NB4 (cell line): ENCODE data around the gene LMNTD2.

Source experiments
- DNase-seq: peaks from one replicate; pipeline ENCODE4 v3.0.0; 2010; ENCODE audit warnings: low read depth
- H3K4me3 ChIP-seq: one replicate; pipeline ENCODE4 v1.5.1; 2011; ENCODE audit warnings: mild to moderate bottlenecking, low read depth, low read length, moderate library complexity
- MYC ChIP-seq: IDR thresholded peaks from 2 replicates; pipeline ENCODE4 v1.6.1; 2011; ENCODE audit warnings: low read depth, low read length
- POLR2A ChIP-seq: IDR thresholded peaks from 2 replicates; pipeline ENCODE4 v1.6.1; 2011; ENCODE audit warnings: mild to moderate bottlenecking; ENCODE audit not compliant: insufficient read length; ENCODE audit errors: extremely low read depth
- TF ChIP-seq, protein P1 (sequence below): IDR thresholded peaks from one replicate; pipeline ENCODE4 v1.5.1; 2012; ENCODE audit warnings: low read depth, low read length
- TF ChIP-seq, protein P2 (sequence below): IDR thresholded peaks from 2 replicates; pipeline ENCODE4 v1.6.1; 2011; ENCODE audit warnings: low read depth, low read length

Gene LMNTD2

GRCh38 chr11:581752-582151 is 21.2 kb upstream of the LMNTD2 start:
- H3K4me3 ChIP-seq = no peak overlapping the region
- DNase-seq = no peak
- TF ChIP-seq, protein P1, sequence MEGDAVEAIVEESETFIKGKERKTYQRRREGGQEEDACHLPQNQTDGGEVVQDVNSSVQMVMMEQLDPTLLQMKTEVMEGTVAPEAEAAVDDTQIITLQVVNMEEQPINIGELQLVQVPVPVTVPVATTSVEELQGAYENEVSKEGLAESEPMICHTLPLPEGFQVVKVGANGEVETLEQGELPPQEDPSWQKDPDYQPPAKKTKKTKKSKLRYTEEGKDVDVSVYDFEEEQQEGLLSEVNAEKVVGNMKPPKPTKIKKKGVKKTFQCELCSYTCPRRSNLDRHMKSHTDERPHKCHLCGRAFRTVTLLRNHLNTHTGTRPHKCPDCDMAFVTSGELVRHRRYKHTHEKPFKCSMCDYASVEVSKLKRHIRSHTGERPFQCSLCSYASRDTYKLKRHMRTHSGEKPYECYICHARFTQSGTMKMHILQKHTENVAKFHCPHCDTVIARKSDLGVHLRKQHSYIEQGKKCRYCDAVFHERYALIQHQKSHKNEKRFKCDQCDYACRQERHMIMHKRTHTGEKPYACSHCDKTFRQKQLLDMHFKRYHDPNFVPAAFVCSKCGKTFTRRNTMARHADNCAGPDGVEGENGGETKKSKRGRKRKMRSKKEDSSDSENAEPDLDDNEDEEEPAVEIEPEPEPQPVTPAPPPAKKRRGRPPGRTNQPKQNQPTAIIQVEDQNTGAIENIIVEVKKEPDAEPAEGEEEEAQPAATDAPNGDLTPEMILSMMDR = no peak
- TF ChIP-seq MYC (no peak), POLR2A (no peak)
- TF ChIP-seq, protein P2, sequence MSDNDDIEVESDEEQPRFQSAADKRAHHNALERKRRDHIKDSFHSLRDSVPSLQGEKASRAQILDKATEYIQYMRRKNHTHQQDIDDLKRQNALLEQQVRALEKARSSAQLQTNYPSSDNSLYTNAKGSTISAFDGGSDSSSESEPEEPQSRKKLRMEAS = no peak

- DNase-seq = no peak
- TF ChIP-seq, protein P2 = no peak
- TF ChIP-seq POLR2A = no peak
- TF ChIP-seq, protein P1 = no peak
- TF ChIP-seq MYC = no peak
- H3K4me3 ChIP-seq = no peak overlapping the region
Observed at GRCh38 chr11:581342-581741, 20.8 kb upstream of the LMNTD2 start.

DNA sequence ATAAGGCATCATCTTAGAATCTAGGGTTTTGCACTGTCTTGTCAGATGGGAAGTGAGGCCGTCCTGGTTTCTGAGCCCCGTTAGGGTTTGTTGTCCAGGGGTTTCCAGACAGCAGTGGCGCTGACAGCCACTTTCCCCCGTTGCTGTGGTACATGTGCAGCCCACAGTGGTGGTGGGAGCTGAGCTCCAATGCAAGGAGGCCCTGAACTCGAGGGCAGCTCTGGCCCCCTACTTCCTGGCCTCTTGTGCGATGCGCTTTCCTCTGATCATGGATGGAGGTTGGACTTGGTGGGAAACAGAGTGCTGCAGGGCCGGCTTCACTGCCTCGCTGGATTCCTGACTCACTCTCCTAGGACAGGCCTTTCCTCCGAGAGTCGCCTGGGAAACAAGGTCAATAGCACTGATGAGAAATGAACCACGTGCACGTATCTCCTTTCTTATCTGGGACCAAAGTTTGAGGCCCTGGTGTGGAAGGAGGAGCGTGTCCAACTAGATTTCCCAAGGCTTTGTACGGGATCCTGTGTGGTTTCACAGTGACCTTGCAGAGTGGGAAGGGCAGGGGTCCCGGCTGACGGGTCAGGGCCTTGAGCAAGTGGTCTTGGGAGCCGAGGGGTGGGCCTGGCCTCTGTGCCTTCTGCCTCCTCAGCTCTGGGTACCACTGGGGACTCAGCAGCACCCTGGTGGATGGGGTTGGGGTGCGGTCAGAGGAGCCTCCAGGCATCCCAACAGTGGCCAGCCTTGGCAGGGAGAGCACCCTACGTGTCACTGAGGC is 19.5 kb upstream of the LMNTD2 start:
- TF ChIP-seq POLR2A (no peak), MYC (no peak)
- TF ChIP-seq, protein P2 = no peak
- TF ChIP-seq, protein P1 = no peak
- no peak overlapping the region for H3K4me3 ChIP-seq
- no peak for DNase-seq

GRCh38 chr11:578276-579035 is 17.9 kb upstream of the LMNTD2 start:
- no peak for TF ChIP-seq POLR2A
- no peak for TF ChIP-seq MYC
- TF ChIP-seq, protein P1 = no peak
- TF ChIP-seq, protein P2 = no peak
- no peak for DNase-seq
- H3K4me3 ChIP-seq = peak overlapping the region; percentile 81

- H3K4me3 ChIP-seq = peak overlapping the region; percentile 81
- TF ChIP-seq POLR2A (no peak), MYC (no peak)
- TF ChIP-seq, protein P2 = no peak
- TF ChIP-seq, protein P1 = no peak
- no peak for DNase-seq
Observed at GRCh38 chr11:577611-577894, 17.0 kb upstream of the LMNTD2 start.
